ENCODE measurements around the gene PDGFA. TPM values are rescaled to one million over a fixed set of nuclear protein-coding genes. Genes with fewer than 3 reads are reported as not detected.

The PDGFA gene
- total RNA-seq, 1 experiment from 2014 or later = 35.8 TPM

DNA sequence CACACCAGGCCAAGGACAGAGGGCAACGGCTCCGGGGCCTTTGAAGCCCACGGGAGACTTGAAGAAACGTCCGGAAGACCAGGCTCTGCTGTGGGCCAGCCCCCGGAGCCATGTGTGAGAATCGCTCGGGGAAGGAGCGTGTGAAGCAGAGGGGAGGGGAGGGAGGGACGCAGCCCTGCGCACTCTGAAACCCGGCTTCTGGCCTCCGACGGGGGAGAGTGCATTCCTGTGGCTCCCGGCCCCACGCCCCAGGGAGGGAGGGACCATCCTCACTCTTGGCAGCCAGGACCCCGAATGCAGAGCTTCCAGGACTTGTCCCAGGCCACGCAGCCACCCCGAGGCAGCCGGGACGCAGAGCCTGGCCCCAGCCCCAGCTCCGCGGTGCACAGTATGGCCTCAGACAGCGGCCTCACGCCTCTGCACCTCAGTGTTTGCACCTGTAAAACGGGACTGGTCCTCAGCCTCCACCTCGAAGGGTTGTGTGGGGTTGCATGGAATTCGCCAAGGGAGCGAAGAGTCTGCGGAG, 67.4 kb downstream of the PDGFA start:
- Histone ChIP-seq H3K4me2 (ENCODE audit: insufficient read depth, insufficient read length, low read length) (peak overlapping the region; percentile 46), H3K9me3 (ENCODE audit: control insufficient read depth, low read depth, low read length) (no peaks in the 10 kb centered on the region), H3K23ac (ENCODE audit: insufficient read length, low read depth, low read length) (no peak overlapping the region), H2AFZ (ENCODE audit: low read length) (no peak overlapping the region), H3K4me1 (ENCODE audit: insufficient read depth, low read length) (no peaks in the 10 kb centered on the region), H2BK12ac (ENCODE audit: insufficient read length, low read depth, low read length) (no peak overlapping the region), H3K9ac (ENCODE audit: extremely low read depth, insufficient read length, low read length) (no peak overlapping the region), H4K20me1 (ENCODE audit: control insufficient read depth, insufficient read depth, insufficient read length) (no peaks in the 10 kb centered on the region), H3K14ac (ENCODE audit: insufficient read depth, low read length) (0 out of 2 replicates have a peak overlapping the region, but pooled peaks have one; percentile 7), H4K91ac (ENCODE audit: insufficient read length, low read depth, low read length) (no peak overlapping the region), H2BK20ac (ENCODE audit: low read depth, low read length, poor library complexity, severe bottlenecking) (no peak overlapping the region), H2AK5ac (ENCODE audit: insufficient read length, low read length) (no peak overlapping the region), H3K79me2 (ENCODE audit: insufficient read depth, low read length) (no peaks in the 10 kb centered on the region), H3T11ph (ENCODE audit: low read length) (no peak overlapping the region), H3K4ac (ENCODE audit: low read depth, low read length) (no peak overlapping the region), H2BK15ac (ENCODE audit: low read depth, low read length) (no peak overlapping the region), H2BK5ac (ENCODE audit: insufficient read length, low read length) (no peak overlapping the region), H4K5ac (ENCODE audit: insufficient read length, low read depth, low read length) (no peak overlapping the region), H2BK120ac (ENCODE audit: low read depth, low read length, poor library complexity, severe bottlenecking) (no peak overlapping the region), H3K27ac (ENCODE audit: insufficient read length, low read depth, low read length) (no peak overlapping the region), H3K56ac (ENCODE audit: insufficient read length, low read depth, low read length) (no peak overlapping the region), H3K18ac (ENCODE audit: insufficient read length, low read depth, low read length) (no peak overlapping the region), H3K23me2 (ENCODE audit: insufficient read length, low read depth, low read length, poor library complexity, severe bottlenecking) (no peaks in the 10 kb centered on the region), H3K27me3 (ENCODE audit: insufficient read depth, low read length) (no peaks in the 10 kb centered on the region; the same call in 1 of the 2 replicates), H4K8ac (replicated peaks; ENCODE audit: insufficient read length, low read depth, low read length) (no peak overlapping the region), H3K79me1 (ENCODE audit: insufficient read depth, low read depth, low read length, poor library complexity, severe bottlenecking) (no peaks in the 10 kb centered on the region)
- peaks cover 15 to 29% of the 10 kb centered on the region in 2 experiments for H3K4me1 Mint-ChIP-seq
- peak overlapping the region; percentile 33 to 48; a peak in 3 of 5 replicates for H3K4me3 Mint-ChIP-seq
- H3K36me3 Mint-ChIP-seq (ENCODE audit: insufficient read depth in 1 of 3, low read depth in 3 of 3) = no peaks in the 10 kb centered on the region
- WGBS (ENCODE audit: extremely low coverage, insufficient read length, low lambda C conversion rate) = no CpG with 5 or more reads among the region's 30 CpGs
- H3K27ac Mint-ChIP-seq = no peak overlapping the region; a peak in 1 of 7 replicates
- H3K9me3 Mint-ChIP-seq = no peaks in the 10 kb centered on the region
- TF ChIP-seq, protein P1, sequence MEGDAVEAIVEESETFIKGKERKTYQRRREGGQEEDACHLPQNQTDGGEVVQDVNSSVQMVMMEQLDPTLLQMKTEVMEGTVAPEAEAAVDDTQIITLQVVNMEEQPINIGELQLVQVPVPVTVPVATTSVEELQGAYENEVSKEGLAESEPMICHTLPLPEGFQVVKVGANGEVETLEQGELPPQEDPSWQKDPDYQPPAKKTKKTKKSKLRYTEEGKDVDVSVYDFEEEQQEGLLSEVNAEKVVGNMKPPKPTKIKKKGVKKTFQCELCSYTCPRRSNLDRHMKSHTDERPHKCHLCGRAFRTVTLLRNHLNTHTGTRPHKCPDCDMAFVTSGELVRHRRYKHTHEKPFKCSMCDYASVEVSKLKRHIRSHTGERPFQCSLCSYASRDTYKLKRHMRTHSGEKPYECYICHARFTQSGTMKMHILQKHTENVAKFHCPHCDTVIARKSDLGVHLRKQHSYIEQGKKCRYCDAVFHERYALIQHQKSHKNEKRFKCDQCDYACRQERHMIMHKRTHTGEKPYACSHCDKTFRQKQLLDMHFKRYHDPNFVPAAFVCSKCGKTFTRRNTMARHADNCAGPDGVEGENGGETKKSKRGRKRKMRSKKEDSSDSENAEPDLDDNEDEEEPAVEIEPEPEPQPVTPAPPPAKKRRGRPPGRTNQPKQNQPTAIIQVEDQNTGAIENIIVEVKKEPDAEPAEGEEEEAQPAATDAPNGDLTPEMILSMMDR (conservative IDR thresholded peaks at IDR 0.05) = no peak
- no peak for DNase-seq
- H3K27me3 Mint-ChIP-seq (ENCODE audit: low read depth) = peaks cover 43% of the 10 kb centered on the region

Data from H9 (cell line).